ENCODE data around the gene KLRB1.

DNA sequence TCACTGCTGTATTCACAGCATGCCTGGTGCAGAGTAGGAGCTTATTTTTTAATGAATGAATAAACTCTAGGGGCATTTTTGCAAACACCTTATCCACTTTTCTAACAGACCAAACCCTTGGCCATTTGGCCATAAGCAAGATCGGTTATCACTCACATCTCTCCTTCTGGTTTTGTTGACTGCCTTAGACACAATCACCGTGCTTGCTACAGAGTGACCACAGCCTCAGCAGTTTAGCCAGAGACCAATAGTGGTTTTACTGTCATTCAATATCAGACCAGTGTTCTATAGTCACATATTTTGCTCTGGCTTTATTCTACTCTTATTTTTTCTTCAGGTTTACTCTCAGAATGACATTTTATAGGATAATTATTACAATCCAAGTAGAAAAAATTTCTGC lies 2.2 kb downstream of the KLRB1 start:
- TF ChIP-seq, protein P1, sequence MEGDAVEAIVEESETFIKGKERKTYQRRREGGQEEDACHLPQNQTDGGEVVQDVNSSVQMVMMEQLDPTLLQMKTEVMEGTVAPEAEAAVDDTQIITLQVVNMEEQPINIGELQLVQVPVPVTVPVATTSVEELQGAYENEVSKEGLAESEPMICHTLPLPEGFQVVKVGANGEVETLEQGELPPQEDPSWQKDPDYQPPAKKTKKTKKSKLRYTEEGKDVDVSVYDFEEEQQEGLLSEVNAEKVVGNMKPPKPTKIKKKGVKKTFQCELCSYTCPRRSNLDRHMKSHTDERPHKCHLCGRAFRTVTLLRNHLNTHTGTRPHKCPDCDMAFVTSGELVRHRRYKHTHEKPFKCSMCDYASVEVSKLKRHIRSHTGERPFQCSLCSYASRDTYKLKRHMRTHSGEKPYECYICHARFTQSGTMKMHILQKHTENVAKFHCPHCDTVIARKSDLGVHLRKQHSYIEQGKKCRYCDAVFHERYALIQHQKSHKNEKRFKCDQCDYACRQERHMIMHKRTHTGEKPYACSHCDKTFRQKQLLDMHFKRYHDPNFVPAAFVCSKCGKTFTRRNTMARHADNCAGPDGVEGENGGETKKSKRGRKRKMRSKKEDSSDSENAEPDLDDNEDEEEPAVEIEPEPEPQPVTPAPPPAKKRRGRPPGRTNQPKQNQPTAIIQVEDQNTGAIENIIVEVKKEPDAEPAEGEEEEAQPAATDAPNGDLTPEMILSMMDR (IDR thresholded peaks at IDR 0.05; ENCODE audit: low read length), result no peak
- TF ChIP-seq EZH2 (optimal IDR thresholded peaks at IDR 0.05; ENCODE audit: low read depth, low read length), result no peak

Data from MM.1S (cell line).